Endodermal cell (in vitro differentiated cells): ENCODE results near the gene NAGA. TPM values are rescaled to one million over a fixed set of nuclear protein-coding genes. Genes with fewer than 3 reads are reported as not detected.
A peak's percentile ranks its signal among the peaks of the same experiment; 100 is the strongest.
"Not testable (repeated sequence)": the region's sequence is repeated elsewhere in the genome, so short reads cannot be mapped to it uniquely, and the experiment has no call there.

ENCODE experiments used
- DNase-seq: peaks from one replicate; pipeline ENCODE4 v3.0.0-alpha.2; 2017
- H3K27ac ChIP-seq: 2 replicates; pipeline ENCODE4 v1.5.1; 2013; ENCODE audit warnings: mild to moderate bottlenecking, low read depth, low read length, moderate library complexity
- H3K27me3 ChIP-seq: 2 replicates; pipeline ENCODE4 v1.6.1; 2013; ENCODE audit warnings: mild to moderate bottlenecking, low read length, moderate library complexity; ENCODE audit not compliant: insufficient read depth, control insufficient read depth, poor library complexity, severe bottlenecking
- H3K36me3 ChIP-seq: 2 replicates; pipeline ENCODE4 v1.7.0; 2013; ENCODE audit warnings: mild to moderate bottlenecking, low read length, moderate library complexity; ENCODE audit not compliant: control insufficient read depth, insufficient read depth
- H3K4me1 ChIP-seq: one replicate; pipeline ENCODE4 v1.7.0; 2013; ENCODE audit warnings: low read length; ENCODE audit not compliant: control insufficient read depth, insufficient read depth
- H3K4me3 ChIP-seq: 2 replicates; pipeline ENCODE4 v1.5.1; 2013; ENCODE audit warnings: mild to moderate bottlenecking, low read length, moderate library complexity
- H3K9ac ChIP-seq: 2 replicates; pipeline ENCODE4 v1.6.1; 2013; ENCODE audit warnings: mild to moderate bottlenecking, low read length, moderate library complexity; ENCODE audit not compliant: poor library complexity, severe bottlenecking; ENCODE audit errors: extremely low read depth
- H3K9me3 ChIP-seq: 2 replicates; pipeline ENCODE4 v1.6.1; 2013; ENCODE audit warnings: mild to moderate bottlenecking, low read length, moderate library complexity; ENCODE audit not compliant: control insufficient read depth
- H3K27ac Mint-ChIP-seq: 2 replicates; pipeline ENCODE4 v1.8.0; 2020; ENCODE audit warnings: mixed read lengths
- H3K27me3 Mint-ChIP-seq: 2 replicates; pipeline ENCODE4 v1.8.0; 2021; ENCODE audit warnings: mild to moderate bottlenecking, mixed read lengths; ENCODE audit not compliant: insufficient read depth
- H3K36me3 Mint-ChIP-seq: 2 replicates; pipeline ENCODE4 v1.8.0; 2020; ENCODE audit warnings: low read depth, mixed read lengths
- H3K4me1 Mint-ChIP-seq: 2 replicates; pipeline ENCODE4 v1.8.0; 2020; ENCODE audit warnings: mixed read lengths
- H3K4me3 Mint-ChIP-seq: 2 replicates; pipeline ENCODE4 v1.8.0; 2020; ENCODE audit warnings: mild to moderate bottlenecking, moderate library complexity, mixed read lengths
- H3K9me3 Mint-ChIP-seq: 2 replicates; pipeline ENCODE4 v1.8.0; 2020; ENCODE audit warnings: mild to moderate bottlenecking, mixed read lengths
- WGBS, 2 experiments: methylation state at CpG; one replicate each; pipeline versions ENCODE4 v1.1.5 to v1.1.7; 2013; ENCODE audit warnings: missing lambda C conversion rate in 2 of 2, mixed read lengths in 1 of 2; ENCODE audit not compliant: insufficient coverage in 1 of 2, insufficient read length in 1 of 2; 5-methylcytosine and 5-hydroxymethylcytosine counted together
- total RNA-seq, 2 donors: library from RNA; stranded (reverse); fragmentation: NEBNext Ultra II Directional in 1 of 2; extraction: Animal tissue kit (Norgen Biotek cat#: 25700) in 1 of 2; gene quantifications; 2 replicates in 1 of 2; 3 replicates in 1 of 2; pipeline ENCODE4 v1.2.1, GENCODE V29; 2021
- TF ChIP-seq, protein P1 (sequence below): fragments of 200-600 bp; sonication (generic); conservative IDR thresholded peaks from 2 replicates; pipeline ENCODE4 v1.5.0; 2021; ENCODE audit warnings: antibody characterized with exemption, mild to moderate bottlenecking

Gene NAGA
- total RNA-seq, 2 donors from 2014 or later = 19.2 to 25.4 TPM

DNA sequence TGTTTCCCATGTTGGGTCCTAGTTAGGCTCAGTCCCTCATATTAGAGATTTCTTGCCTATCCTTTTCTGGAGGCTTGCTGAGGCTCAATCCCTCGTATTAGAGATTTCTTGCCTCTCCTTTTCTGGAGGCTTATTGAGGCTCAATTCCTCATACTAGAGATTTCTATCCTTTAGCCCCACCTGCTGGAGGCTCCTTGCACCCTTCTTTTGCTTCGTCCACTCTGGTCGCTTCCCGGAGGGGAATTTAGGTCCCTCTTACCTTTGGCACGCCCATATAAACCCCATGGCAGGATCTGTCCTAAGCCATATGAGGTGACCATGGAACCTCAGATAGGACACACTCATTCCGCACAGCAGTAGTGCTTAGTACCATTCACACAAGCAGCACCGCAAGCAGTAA is 44.1 kb upstream of the NAGA start:
- Histone ChIP-seq H3K9me3 (peaks cover 46% of the 10 kb centered on the region), H3K9ac (no peak overlapping the region), H3K27me3 (no peaks in the 10 kb centered on the region), H3K27ac (no peak overlapping the region), H3K4me3 (peak overlapping the region; percentile 25), H3K36me3 (no peaks in the 10 kb centered on the region), H3K4me1 (peaks cover 9% of the 10 kb centered on the region)
- DNase-seq = peak; percentile 90
- Mint-ChIP-seq H3K9me3 (peaks cover 36% of the 10 kb centered on the region), H3K4me3 (no peak overlapping the region), H3K4me1 (peaks cover 26% of the 10 kb centered on the region), H3K36me3 (peaks cover 23% of the 10 kb centered on the region), H3K27ac (no peak overlapping the region), H3K27me3 (peaks cover 13% of the 10 kb centered on the region)
- TF ChIP-seq, protein P1, sequence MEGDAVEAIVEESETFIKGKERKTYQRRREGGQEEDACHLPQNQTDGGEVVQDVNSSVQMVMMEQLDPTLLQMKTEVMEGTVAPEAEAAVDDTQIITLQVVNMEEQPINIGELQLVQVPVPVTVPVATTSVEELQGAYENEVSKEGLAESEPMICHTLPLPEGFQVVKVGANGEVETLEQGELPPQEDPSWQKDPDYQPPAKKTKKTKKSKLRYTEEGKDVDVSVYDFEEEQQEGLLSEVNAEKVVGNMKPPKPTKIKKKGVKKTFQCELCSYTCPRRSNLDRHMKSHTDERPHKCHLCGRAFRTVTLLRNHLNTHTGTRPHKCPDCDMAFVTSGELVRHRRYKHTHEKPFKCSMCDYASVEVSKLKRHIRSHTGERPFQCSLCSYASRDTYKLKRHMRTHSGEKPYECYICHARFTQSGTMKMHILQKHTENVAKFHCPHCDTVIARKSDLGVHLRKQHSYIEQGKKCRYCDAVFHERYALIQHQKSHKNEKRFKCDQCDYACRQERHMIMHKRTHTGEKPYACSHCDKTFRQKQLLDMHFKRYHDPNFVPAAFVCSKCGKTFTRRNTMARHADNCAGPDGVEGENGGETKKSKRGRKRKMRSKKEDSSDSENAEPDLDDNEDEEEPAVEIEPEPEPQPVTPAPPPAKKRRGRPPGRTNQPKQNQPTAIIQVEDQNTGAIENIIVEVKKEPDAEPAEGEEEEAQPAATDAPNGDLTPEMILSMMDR = peak; percentile 67
- 91 to 99% methylated on average over 7 of the region's 7 CpGs for WGBS, 2 experiments

DNA sequence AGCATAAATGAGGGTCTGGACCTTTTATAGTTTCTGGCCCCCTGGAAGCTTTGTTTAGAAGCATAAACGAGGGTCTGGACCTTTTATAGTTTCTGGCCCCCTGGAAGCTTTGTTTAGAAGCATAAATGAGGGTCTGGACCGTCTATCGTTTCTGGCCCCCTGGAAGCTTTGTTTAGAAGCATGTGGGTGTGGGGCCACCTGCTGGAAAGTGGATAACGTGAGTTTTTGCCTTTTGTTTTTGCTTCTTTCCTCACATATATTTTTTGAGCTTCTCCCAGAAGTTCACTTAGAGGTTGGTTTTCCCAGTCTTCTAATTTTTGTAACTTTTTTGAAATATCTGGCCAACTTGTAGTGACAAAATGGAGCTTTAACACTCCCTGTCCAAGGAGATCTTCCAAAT is 42.2 kb upstream of the NAGA start:
- H3K9ac ChIP-seq, H3K4me1 ChIP-seq, H3K36me3 ChIP-seq, H3K4me3 Mint-ChIP-seq, H3K27ac ChIP-seq, H3K27me3 ChIP-seq: not testable (repeated sequence)
- H3K4me3 ChIP-seq = peak overlapping the region; percentile 64
- H3K4me1 Mint-ChIP-seq = peaks cover 24% of the 10 kb centered on the region
- peak overlapping the region; percentile 66 for H3K27ac Mint-ChIP-seq
- H3K27me3 Mint-ChIP-seq = peaks cover 31% of the 10 kb centered on the region
- TF ChIP-seq, protein P1 = peak; percentile 56
- peaks cover 23% of the 10 kb centered on the region for H3K36me3 Mint-ChIP-seq
- DNase-seq = peak; percentile 66
- H3K9me3 ChIP-seq = peaks cover 46% of the 10 kb centered on the region
- 17% methylated on average over 2 of the region's 4 CpGs; no CpG with 5 or more reads in 1 of the 2 experiments for WGBS, 2 experiments
- H3K9me3 Mint-ChIP-seq = peaks cover 36% of the 10 kb centered on the region

DNA sequence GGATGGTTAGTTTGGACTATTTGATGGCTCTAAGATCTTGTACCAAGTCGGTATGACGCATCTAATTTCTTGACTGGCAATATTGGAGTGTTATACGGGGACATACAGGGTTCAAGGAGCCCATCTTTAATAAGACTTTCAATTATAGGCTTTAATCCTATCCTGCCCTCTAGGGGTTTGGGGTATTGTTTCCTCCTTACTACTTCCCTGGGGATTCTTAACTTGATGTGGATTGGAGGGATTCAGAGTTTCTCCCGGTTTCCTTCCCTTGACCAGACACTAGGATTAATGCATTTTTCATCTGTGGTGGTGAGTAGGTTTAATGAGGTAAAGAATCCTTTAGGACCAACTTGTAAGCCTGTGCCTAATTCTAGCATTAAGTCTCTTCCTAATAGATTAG is 41.2 kb upstream of the NAGA start:
- H3K4me3 ChIP-seq = peak overlapping the region; percentile 64
- peaks cover 9% of the 10 kb centered on the region for H3K4me1 ChIP-seq
- Mint-ChIP-seq H3K27me3 (peaks cover 38% of the 10 kb centered on the region), H3K4me1 (peaks cover 24% of the 10 kb centered on the region), H3K9me3 (peaks cover 30% of the 10 kb centered on the region), H3K36me3 (peaks cover 20% of the 10 kb centered on the region), H3K27ac (peak overlapping the region; percentile 71), H3K4me3 (peak overlapping the region; percentile 21)
- TF ChIP-seq, protein P1 = peak; percentile 65
- WGBS, 2 experiments = 73 to 83% methylated on average over 3 to 4 of the region's 4 CpGs
- DNase-seq = no peak
- no peaks in the 10 kb centered on the region for H3K36me3 ChIP-seq
- peak overlapping the region; percentile 51 for H3K27ac ChIP-seq
- H3K9ac ChIP-seq = peak overlapping the region; percentile 71
- H3K27me3 ChIP-seq = no peaks in the 10 kb centered on the region
- peaks cover 36% of the 10 kb centered on the region for H3K9me3 ChIP-seq
